SK-N-MC (cell line): ENCODE measurements around the gene CYP1A2.
"Not testable (repeated sequence)": the region's sequence is repeated elsewhere in the genome, so short reads cannot be mapped to it uniquely, and the experiment has no call there.

Experiments
- DNase-seq: peaks from one replicate; pipeline ENCODE4 v3.0.0-alpha.2; 2011; ENCODE audit warnings: low read depth, low spot score
- H3K27ac ChIP-seq: fragments of 200-600 bp; sonication (generic); 2 replicates; pipeline ENCODE4 v1.5.1; 2016; ENCODE audit warnings: mixed run types
- H3K36me3 ChIP-seq: fragments of 200-600 bp; sonication (generic); 2 replicates; pipeline ENCODE4 v1.6.1; 2017; ENCODE audit warnings: antibody characterized with exemption, low read length, mixed read lengths; ENCODE audit not compliant: insufficient read depth
- H3K4me3 ChIP-seq: fragments of 200-600 bp; sonication (generic); 2 replicates; pipeline ENCODE4 v1.5.1; 2016
- H3K9ac ChIP-seq: fragments of 200-600 bp; sonication (generic); 2 replicates; pipeline ENCODE4 v1.8.0; 2017; ENCODE audit warnings: mixed run types, mixed read lengths; ENCODE audit not compliant: insufficient read length
- H3K9me3 ChIP-seq: fragments of 200-600 bp; sonication (generic); 2 replicates; pipeline ENCODE4 v1.6.1; 2017; ENCODE audit warnings: low read depth, mild to moderate bottlenecking, antibody characterized with exemption, low read length, moderate library complexity, mixed read lengths
- EZH2 ChIP-seq: fragments of 200-600 bp; sonication (generic); IDR thresholded peaks from one replicate; pipeline ENCODE4 v1.6.1; 2017; ENCODE audit warnings: antibody characterized with exemption
- FOXP2 ChIP-seq: optimal IDR thresholded peaks from 2 replicates; pipeline ENCODE3; 2011; ENCODE audit warnings: mild to moderate bottlenecking, moderate library complexity; ENCODE audit not compliant: insufficient read depth; ENCODE audit errors: extremely low read length, control extremely low read depth
- POLR2AphosphoS5 ChIP-seq: IDR thresholded peaks from 2 replicates; pipeline ENCODE4 v1.6.1; 2012; ENCODE audit warnings: mild to moderate bottlenecking, low read depth, low read length, borderline replicate concordance

CYP1A2 gene

DNA sequence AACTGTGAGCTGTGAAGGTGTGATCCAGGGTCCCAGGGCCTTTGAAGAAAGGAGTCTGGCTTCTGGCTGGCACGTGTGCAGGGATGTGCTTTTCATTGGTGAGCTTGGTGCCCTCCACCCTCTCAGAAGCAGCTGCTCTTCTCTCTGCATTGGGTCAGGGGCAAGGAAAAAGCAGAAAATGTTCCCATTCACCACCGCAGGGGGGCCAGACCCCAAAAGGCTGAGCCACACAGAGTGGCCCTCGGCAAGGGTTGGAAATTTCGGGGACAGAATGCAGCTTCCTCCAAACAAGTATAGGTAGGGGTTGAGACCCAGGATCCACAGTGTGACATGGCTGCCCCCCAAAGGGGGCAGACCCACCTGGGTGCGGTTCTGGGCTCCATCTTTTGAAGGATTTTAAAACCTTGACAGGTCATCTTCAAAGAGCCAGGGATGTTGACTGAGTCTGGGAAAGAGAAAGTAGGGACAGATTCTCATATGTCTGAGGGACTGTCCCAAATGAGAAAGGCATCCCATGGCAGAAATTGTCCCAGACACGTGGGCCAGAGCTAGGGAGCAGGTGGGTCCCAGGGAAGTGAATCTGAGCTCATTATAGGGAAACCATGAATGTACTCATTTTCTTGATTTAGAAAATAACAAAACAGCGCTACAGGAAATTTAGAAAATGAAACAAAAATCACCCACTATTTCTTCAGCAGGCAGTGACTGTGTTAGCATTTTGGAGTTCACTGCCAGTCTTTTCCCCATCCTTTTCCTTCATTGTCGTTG, 36.0 kb downstream of the CYP1A2 start:
- H3K27ac ChIP-seq = peak overlapping the region; percentile 50; the same call in 1 of the 2 replicates
- DNase-seq = no peak
- H3K36me3 ChIP-seq = no peaks in the 10 kb centered on the region
- H3K9ac ChIP-seq = no peak overlapping the region
- TF ChIP-seq EZH2 = no peak
- no peak for TF ChIP-seq FOXP2
- TF ChIP-seq POLR2AphosphoS5 = no peak
- no peak overlapping the region for H3K4me3 ChIP-seq
- H3K9me3 ChIP-seq = no peaks in the 10 kb centered on the region

- DNase-seq = no peak
- Histone ChIP-seq H3K9me3 (no peaks in the 10 kb centered on the region), H3K4me3 (no peak overlapping the region), H3K36me3 (no peaks in the 10 kb centered on the region), H3K27ac (0 out of 2 replicates have a peak overlapping the region, but pooled peaks have one; percentile 50), H3K9ac (no peak overlapping the region)
- no peak for TF ChIP-seq EZH2
- no peak for TF ChIP-seq POLR2AphosphoS5
- TF ChIP-seq FOXP2 = no peak
These were observed 36.8 kb downstream of the CYP1A2 start for GRCh38 chr15:74785194-74786032.

GRCh38 chr15:74786081-74786480, 37.4 kb downstream of the CYP1A2 start:
- not testable (repeated sequence) for H3K9me3 ChIP-seq, H3K4me3 ChIP-seq, H3K9ac ChIP-seq, H3K36me3 ChIP-seq, DNase-seq, H3K27ac ChIP-seq

GRCh38 chr15:74786551-74787165, 38.0 kb downstream of the CYP1A2 start:
- no peak overlapping the region for H3K4me3 ChIP-seq
- no peak overlapping the region for H3K9ac ChIP-seq
- no peak overlapping the region for H3K27ac ChIP-seq
- TF ChIP-seq FOXP2 = no peak
- TF ChIP-seq POLR2AphosphoS5 = no peak
- no peak for TF ChIP-seq EZH2
- H3K9me3 ChIP-seq = no peaks in the 10 kb centered on the region
- H3K36me3 ChIP-seq = no peaks in the 10 kb centered on the region
- no peak for DNase-seq

GRCh38 chr15:74787251-74788041, 38.8 kb downstream of the CYP1A2 start:
- H3K27ac ChIP-seq = peak overlapping the region; percentile 26; the same call in 1 of the 2 replicates
- no peaks in the 10 kb centered on the region for H3K36me3 ChIP-seq
- TF ChIP-seq POLR2AphosphoS5 (no peak), EZH2 (no peak), FOXP2 (no peak)
- no peak overlapping the region for H3K9ac ChIP-seq
- no peak for DNase-seq
- H3K9me3 ChIP-seq = no peaks in the 10 kb centered on the region
- no peak overlapping the region for H3K4me3 ChIP-seq

DNA sequence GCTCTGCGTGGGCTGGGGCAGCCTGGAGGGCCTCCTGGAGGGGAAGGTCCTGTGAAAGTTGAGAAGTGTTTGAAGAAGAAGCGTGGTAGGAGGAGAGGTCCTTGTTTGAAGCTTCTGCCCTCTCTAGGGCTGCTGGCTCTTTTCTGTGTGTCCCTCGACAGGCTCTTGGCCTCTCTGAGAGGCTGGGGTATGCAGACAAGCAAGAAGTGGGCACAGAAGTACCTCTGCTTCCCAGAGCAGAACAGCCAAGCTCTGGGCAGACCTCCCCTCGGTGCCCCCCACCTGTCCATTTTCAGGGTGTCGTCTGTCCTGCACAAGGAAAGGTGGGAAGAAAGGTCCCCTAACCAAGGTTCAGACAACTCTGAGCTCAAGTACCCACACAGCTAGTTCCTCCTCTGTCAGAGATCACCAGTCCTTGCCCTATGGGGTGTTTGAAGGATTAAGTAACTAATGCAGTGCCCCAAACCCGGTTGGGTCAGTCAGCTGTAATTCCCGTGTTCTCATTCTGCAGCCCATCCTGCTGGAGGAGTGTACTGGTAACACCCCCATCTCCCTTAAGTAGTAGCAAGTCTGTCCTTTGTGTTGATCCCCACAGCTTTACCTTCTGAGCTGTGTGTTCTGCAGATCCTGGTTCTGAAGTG, 39.5 kb downstream of the CYP1A2 start:
- Histone ChIP-seq H3K9me3 (no peaks in the 10 kb centered on the region), H3K36me3 (no peaks in the 10 kb centered on the region), H3K27ac (peak overlapping the region; percentile 26), H3K9ac (no peak overlapping the region), H3K4me3 (peak overlapping the region; percentile 57)
- DNase-seq = no peak
- TF ChIP-seq POLR2AphosphoS5 = no peak
- no peak for TF ChIP-seq EZH2
- TF ChIP-seq FOXP2 = no peak

DNA sequence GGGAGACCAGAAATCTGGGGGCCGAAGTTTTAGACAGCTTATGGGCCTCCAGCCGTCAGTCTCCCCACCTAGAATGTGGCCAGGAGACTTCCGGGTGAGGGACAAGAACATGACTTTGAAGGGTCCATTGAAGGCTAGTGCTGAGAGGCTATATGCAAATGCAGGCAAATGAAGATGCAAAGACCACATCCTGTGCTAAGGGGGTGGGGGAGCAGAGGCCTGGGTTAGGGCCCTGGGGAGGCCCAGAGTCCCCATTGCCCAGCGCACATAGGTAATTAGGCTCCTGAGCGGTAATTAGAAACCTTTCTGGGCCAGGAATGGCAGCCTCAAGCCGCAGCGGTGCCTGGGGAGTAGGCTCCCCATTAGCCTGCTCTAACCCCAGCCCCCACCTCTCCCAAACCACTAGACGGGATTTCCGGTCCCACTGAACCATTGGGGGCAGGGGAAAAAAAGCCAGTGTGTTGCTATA, 40.1 kb downstream of the CYP1A2 start:
- peak overlapping the region; percentile 26; the same call in 1 of the 2 replicates for H3K27ac ChIP-seq
- peak overlapping the region; percentile 57 for H3K4me3 ChIP-seq
- TF ChIP-seq EZH2 = no peak
- TF ChIP-seq FOXP2 = peak; percentile 52
- peak; percentile 20; the same call in 1 of the 2 replicates for TF ChIP-seq POLR2AphosphoS5
- H3K9me3 ChIP-seq = no peaks in the 10 kb centered on the region
- no peak for DNase-seq
- no peak overlapping the region for H3K9ac ChIP-seq
- H3K36me3 ChIP-seq = no peaks in the 10 kb centered on the region

GRCh38 chr15:74789171-74789631, 40.6 kb downstream of the CYP1A2 start:
- peak overlapping the region; percentile 57 for H3K4me3 ChIP-seq
- H3K9me3 ChIP-seq = no peaks in the 10 kb centered on the region
- H3K36me3 ChIP-seq = no peaks in the 10 kb centered on the region
- DNase-seq = no peak
- 0 out of 2 replicates have a peak overlapping the region, but pooled peaks have one; percentile 25 for H3K27ac ChIP-seq
- TF ChIP-seq FOXP2 (no peak), EZH2 (no peak), POLR2AphosphoS5 (no peak)
- no peak overlapping the region for H3K9ac ChIP-seq
